Activated T-helper 1 cell treated with anti-CD3 and anti-CD28 coated beads, Interleukin-12 subunit alpha, Interleukin-12 subunit beta, Interleukin-2, Interleukin-4 antibody, amounts not matched to agents 30 ng/mL and 10 ng/mL and 1 ng/mL, durations not matched to agents 14 hours and 24 hours and 36 hours (primary cell): Measurements from ENCODE around the gene MAPK11. TPM values are rescaled to one million over a fixed set of nuclear protein-coding genes. Genes with fewer than 3 reads are reported as not detected.

Source experiments
- DNase-seq: peaks from one replicate; pipeline ENCODE4 v3.0.0; 2021; ENCODE audit warnings: low spot score
- H3K27ac Mint-ChIP-seq: one replicate; pipeline ENCODE4 v1.8.0; 2021; ENCODE audit warnings: mild to moderate bottlenecking, mixed read lengths
- H3K27me3 Mint-ChIP-seq: one replicate; pipeline ENCODE4 v1.8.0; 2022; ENCODE audit warnings: mild to moderate bottlenecking, moderate library complexity, mixed read lengths; ENCODE audit not compliant: insufficient read depth
- H3K36me3 Mint-ChIP-seq: one replicate; pipeline ENCODE4 v1.8.0; 2021; ENCODE audit warnings: low read depth, mixed read lengths
- H3K4me1 Mint-ChIP-seq: one replicate; pipeline ENCODE4 v1.8.0; 2021; ENCODE audit warnings: low read depth, mixed read lengths
- H3K4me3 Mint-ChIP-seq: one replicate; pipeline ENCODE4 v1.8.0; 2021; ENCODE audit warnings: mild to moderate bottlenecking, moderate library complexity, mixed read lengths
- H3K9me3 Mint-ChIP-seq: one replicate; pipeline ENCODE4 v1.8.0; 2021; ENCODE audit warnings: mixed read lengths
- intact Hi-C: fragments of 100-400 bp; cut with micrococcal nuclease; formaldehyde crosslinking; loops from one replicate; pipeline ENCODE4 v1.15.1; 2024
- total RNA-seq: library from RNA; stranded (reverse); gene quantifications from 2 replicates; pipeline ENCODE4 v1.2.3, GENCODE V29; 2022

The MAPK11 gene
- total RNA-seq, 1 donor from 2014 or later, result 28.9 TPM

DNA sequence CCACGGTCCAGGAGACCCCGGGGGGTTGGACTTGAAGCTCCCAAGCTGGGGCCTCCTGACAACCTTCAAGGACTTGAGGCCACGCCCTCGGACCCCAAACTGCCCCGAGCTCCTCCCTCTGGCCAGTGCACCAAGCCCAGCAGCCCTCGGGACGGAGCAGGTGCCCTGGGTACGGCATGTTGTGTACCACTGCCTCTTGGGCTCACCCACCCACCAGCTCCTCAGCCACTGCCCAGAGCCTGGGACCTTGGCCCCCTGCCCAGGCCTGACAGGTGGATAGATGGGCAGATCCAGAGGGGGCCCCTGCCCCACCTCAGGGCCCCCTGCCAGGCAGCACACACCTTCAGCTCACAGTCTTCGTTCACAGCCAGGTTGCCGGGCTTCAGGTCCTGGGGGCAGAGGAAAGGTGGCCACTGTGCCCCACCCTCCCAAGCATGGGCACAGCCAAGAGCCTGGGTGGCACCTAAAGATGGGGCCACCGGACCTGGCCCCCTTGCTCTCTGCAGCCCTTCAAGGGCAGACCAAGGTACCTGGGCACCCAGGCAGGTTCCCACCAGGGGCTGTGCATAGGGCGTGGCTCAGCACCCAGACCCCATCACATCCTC, 13.8 kb downstream of the MAPK11 start:
- Mint-ChIP-seq H3K9me3 (no peaks in the 10 kb centered on the region), H3K27ac (no peak overlapping the region), H3K4me1 (no peaks in the 10 kb centered on the region), H3K36me3 (no peaks in the 10 kb centered on the region), H3K4me3 (no peak overlapping the region), H3K27me3 (peaks cover 4% of the 10 kb centered on the region)
- intact Hi-C loops, result no loop called here
- DNase-seq, result no peak

DNA sequence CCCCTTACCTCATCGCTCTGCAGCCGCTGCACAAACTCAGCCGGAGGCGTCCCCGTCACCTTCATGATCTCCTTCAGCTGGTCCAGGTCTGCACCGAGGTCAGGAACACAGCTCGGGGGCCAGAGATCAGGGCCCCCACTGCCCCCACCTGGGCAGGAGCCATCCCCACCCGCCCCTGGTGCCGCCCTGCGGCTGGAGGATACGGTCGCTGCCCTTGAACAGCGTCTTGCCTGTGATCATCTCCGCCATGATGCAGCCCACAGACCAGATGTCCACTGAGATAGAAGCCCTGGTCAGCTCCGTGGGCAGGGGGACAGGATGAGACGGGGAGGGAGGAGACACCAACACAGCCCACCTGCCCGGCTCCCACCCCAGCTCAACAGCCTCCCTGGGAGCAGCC, 14.6 kb downstream of the MAPK11 start:
- Mint-ChIP-seq H3K27me3 (peaks cover 4% of the 10 kb centered on the region), H3K36me3 (peaks cover 1% of the 10 kb centered on the region), H3K27ac (no peak overlapping the region), H3K9me3 (no peaks in the 10 kb centered on the region), H3K4me1 (no peaks in the 10 kb centered on the region), H3K4me3 (no peak overlapping the region)
- no peak for DNase-seq
- intact Hi-C loops, result no loop called here

DNA sequence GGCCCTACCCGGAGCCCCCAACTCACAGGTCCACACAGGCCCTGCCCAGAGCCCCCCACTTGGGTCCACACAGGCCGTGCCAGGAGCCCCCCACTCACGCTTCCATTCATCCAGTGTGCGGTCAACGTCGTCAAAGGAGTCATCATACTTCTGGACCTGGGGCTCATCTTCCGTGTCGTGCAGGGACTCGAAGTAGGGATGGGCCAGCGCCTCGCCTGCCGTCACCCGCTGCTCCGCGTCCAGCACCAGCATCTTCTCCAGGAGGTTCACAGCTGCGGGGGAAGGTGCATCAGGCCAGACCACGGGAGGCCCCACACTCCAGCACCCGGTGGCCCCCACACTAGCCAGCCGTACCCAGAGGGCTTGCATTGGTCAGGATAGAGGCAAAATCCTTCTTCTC, 15.1 kb downstream of the MAPK11 start:
- Mint-ChIP-seq H3K36me3 (peaks cover 1% of the 10 kb centered on the region), H3K27me3 (peaks cover 4% of the 10 kb centered on the region), H3K27ac (no peak overlapping the region), H3K4me3 (no peak overlapping the region), H3K4me1 (no peaks in the 10 kb centered on the region), H3K9me3 (no peaks in the 10 kb centered on the region)
- DNase-seq, result no peak
- intact Hi-C loops, result no loop called here

DNA sequence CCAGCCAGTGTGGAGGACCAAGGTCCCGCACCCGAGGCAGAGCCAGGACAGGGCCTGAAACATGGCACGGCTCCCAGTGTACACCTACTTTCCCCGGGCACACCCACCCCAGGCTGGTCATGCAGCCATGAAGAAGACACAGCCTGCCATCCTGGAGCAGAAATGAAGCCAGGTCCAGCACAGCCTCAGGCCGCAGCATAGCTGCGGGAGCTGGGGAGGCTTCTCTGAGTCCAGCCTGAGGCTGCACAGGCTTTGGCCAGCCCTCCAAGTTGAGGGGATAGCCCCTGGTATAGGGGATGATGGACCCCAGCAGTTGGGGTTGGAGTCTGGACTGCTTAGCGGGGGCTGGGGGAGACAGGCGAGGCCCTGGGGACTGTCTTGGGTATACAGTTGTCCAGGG, 16.2 kb downstream of the MAPK11 start:
- Mint-ChIP-seq H3K4me1 (no peaks in the 10 kb centered on the region), H3K27me3 (no peaks in the 10 kb centered on the region), H3K27ac (no peak overlapping the region), H3K36me3 (peaks cover 1% of the 10 kb centered on the region), H3K4me3 (no peak overlapping the region), H3K9me3 (no peaks in the 10 kb centered on the region)
- intact Hi-C loops, result no loop called here
- no peak for DNase-seq

DNA sequence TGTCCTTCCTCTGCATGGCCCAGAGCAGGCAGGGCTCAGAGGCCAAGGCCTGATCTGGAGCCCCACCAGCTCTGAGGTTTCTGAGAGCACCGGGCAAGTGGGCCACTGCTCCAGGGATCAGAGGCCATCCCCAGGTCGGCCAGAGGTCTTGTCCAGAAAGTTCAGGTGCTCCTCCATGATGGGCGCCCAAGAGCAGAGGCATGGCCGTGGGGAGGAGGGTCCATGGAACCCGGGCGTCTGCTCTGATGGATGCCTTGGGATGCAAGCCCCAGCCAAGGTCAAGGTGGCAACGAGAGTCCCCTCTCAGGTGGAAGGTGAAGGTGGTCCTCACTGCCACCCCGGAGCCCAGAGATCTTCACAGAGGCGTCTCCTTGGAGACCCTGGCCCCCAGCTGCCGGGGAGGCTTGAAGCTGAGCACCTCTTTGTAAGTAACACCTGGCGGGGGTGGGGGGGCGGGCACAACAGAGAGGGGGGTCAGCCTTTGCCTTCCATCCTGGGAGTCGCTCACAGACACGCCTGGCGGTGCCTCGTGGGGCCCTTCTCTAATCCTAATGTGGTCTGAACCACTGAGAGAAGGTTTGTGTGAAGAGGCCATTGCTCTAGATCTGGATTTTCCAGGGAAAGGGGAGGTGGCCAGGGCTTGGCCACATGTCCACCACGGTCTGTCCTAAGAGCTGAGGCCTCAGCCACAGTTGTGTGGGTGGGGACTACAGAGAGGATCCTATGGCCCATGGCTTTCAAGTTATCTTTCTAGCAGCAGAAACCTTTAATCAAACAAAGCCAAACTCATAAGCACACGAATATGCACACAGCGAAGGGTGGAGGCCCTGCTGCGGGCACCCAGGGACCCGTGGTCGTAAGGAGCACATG, 16.9 kb downstream of the MAPK11 start:
- Mint-ChIP-seq H3K9me3 (no peaks in the 10 kb centered on the region), H3K27ac (no peak overlapping the region), H3K27me3 (no peaks in the 10 kb centered on the region), H3K4me3 (no peak overlapping the region), H3K4me1 (no peaks in the 10 kb centered on the region), H3K36me3 (peaks cover 1% of the 10 kb centered on the region)
- no peak for DNase-seq
- intact Hi-C loops, result no loop called here

DNA sequence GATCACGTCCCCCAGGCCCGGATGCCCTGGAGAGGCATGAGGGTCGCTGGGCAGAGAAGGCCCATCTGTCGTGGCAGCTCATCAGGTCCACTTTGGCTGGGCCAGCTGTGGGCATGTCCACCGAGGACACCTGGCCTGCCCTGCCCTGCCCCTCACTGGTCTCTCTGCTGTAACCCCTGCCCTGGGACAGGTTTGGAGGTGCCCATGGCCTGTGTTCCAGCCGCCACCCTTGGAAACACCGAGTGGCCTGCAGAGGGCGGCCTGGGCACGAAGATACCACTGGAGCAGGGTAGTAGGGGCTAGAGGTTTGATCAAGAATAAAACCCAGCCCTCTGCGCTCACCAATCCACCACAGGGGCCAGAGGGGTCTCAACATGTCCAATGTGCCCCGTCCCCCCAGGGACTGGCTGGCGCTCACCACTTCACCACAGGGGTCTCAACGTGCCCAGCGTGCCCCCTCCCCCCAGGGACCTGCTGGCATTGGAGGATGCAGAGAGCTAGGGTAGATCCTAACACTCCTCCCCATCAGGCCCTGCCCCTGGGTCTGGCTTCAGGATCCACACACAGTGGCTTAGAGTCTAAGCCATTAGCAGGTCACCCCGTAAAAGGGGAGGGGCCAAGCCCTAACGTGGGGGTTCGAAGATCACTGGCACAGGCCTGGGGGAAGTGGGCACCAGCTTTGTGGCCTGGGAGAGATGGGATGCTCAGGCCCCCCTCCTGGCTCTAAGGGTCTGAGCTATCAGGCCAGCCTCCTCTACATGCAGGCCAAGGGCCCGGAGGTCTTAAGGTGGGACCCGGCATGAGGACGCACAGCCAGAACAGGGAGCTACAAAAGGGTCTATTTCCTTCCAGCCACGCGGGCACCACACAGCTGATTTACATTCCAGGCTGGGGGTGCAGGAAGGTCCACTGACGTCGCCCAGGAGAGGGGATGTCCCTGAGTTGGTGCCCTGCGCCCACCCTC, 17.8 kb downstream of the MAPK11 start:
- Mint-ChIP-seq H3K9me3 (no peaks in the 10 kb centered on the region), H3K36me3 (peaks cover 5% of the 10 kb centered on the region), H3K4me1 (peaks cover under 1% of the 10 kb centered on the region), H3K27ac (no peak overlapping the region), H3K4me3 (no peak overlapping the region), H3K27me3 (no peaks in the 10 kb centered on the region)
- peak; percentile 54 for DNase-seq
- intact Hi-C loops, result no loop called here

DNA sequence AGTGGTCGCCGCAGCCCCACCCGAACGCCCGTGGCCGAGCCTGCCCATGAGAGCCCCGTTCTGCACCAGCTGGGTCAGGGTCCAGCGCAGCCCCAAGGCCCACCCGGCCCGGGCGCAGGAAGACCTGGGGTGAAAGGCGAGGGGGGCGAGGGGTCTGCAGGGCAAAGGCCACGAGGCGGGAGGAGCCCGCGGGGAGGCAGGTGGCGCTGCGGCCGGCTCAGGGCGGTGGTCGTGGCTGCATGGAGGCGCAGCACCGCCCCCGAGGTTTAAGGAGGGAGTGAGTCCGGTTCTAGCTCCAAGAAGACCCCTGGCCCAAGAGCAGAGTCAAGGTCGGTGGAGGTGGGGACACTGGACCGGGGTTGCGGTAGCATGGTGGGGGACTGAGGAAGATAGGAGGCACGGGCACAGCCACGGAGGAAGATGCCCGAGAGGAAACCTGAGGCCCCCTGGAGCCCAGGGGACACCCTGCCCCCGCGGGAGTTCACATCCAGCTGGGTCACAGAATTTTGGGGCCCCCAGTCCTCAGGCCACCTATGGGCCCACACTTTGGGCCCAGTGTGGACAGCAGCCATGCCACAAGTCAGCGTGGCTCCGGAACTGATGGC, 18.6 kb downstream of the MAPK11 start:
- intact Hi-C loops, result loop anchor here (1.0 to 2.0 kb wide), 2 partner anchors 19 to 369 kb away; partner anchors contain the start of gene MAPK11
- H3K9me3 Mint-ChIP-seq, result no peaks in the 10 kb centered on the region
- no peak for DNase-seq
- H3K27me3 Mint-ChIP-seq, result no peaks in the 10 kb centered on the region
- peaks cover 5% of the 10 kb centered on the region for H3K4me1 Mint-ChIP-seq
- H3K36me3 Mint-ChIP-seq, result peaks cover 7% of the 10 kb centered on the region
- H3K4me3 Mint-ChIP-seq, result peak overlapping the region; percentile 26
- H3K27ac Mint-ChIP-seq, result no peak overlapping the region

DNA sequence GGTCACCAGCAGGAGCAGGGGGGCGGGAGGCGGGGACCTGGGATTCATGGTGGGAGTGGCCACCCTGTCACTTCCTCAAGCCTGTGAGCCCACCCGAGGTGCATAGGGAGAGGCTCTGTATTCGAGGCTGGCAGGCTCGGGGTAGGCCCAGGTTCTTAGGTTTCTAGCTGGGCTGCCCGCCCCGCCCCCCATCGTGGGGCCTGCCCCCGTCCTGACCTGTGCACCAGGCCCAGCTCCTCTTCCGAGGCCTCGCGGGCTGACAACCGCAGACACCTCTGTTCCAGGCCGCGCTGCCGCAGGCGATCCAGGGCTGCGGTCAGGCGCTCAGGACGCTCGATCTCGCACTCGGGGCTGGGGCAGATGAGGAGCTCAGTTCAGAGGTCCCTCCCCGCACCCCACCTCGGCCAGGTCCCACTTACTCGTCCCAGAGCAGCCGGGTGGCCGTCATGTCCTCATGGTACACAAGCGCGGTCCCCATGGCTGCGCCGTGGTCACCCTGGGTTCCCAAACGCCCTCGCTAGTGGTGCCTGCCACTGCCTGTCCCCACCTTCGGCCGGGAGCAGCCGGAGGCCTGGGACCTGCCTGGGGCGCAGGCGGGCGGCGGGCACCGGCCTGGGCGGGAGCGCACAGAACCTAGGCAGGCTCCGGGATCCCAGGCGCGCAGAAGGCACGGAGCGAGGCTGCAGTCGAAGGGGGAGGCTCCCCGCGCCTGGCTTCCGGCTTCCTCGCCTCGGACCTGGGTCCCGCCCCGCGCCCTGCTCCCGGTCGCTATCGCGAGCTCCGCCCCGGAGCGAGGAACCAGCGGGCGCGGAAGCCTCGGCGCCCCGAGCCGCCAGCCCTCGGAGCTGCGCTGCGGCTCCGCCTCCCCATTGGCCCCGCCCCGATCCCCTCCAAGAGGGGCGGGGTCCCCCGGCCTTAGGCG, 19.4 kb downstream of the MAPK11 start, which contains the start of gene HDAC10:
Gene HDAC10, minus strand, starts transcription at position 711 of the 922 bp plus-strand sequence. Its CDS starts 233 bp downstream, at position 478.
- peaks cover 7% of the 10 kb centered on the region for H3K36me3 Mint-ChIP-seq

DNA sequence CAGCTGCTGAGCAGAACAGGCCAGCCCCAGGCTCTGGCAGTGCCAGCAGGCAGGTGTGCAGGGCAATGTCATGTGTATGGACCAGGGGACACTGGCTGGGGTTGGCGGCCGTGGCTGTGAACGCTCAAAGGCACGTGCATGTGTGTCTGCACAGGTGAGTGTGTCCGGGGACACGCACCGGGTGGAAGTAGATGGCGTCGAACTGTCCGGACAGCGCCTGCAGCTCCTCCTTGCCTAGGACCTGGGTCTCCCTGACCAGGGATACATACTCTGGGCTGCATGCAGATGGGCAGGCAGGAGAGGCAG, 20.0 kb downstream of the MAPK11 start:
- no peak for DNase-seq
- Mint-ChIP-seq H3K27ac (peak overlapping the region; percentile 67), H3K4me1 (peaks cover 5% of the 10 kb centered on the region), H3K27me3 (no peaks in the 10 kb centered on the region), H3K36me3 (peaks cover 7% of the 10 kb centered on the region), H3K4me3 (peak overlapping the region; percentile 85), H3K9me3 (no peaks in the 10 kb centered on the region)
- intact Hi-C loops, result loop anchor here (2.0 kb wide), 1 partner anchor 371 kb away; no protein-coding TSS in a partner anchor

More for the DNA sequence above, 19.4 kb downstream of the MAPK11 start, which contains the start of gene HDAC10:
- H3K27ac Mint-ChIP-seq, result peak within 1 kb of the TSS; percentile 83
- intact Hi-C loops, result loop anchor here (1.0 to 2.0 kb wide), 2 partner anchors 19 to 370 kb away; partner anchors contain the start of gene MAPK11
- H3K9me3 Mint-ChIP-seq, result no peaks in the 10 kb centered on the region
- DNase-seq, result peak; percentile 84
- H3K4me1 Mint-ChIP-seq, result peaks cover 5% of the 10 kb centered on the region
- peak within 1 kb of the TSS; percentile 85 for H3K4me3 Mint-ChIP-seq
- H3K27me3 Mint-ChIP-seq, result no peaks in the 10 kb centered on the region

DNA sequence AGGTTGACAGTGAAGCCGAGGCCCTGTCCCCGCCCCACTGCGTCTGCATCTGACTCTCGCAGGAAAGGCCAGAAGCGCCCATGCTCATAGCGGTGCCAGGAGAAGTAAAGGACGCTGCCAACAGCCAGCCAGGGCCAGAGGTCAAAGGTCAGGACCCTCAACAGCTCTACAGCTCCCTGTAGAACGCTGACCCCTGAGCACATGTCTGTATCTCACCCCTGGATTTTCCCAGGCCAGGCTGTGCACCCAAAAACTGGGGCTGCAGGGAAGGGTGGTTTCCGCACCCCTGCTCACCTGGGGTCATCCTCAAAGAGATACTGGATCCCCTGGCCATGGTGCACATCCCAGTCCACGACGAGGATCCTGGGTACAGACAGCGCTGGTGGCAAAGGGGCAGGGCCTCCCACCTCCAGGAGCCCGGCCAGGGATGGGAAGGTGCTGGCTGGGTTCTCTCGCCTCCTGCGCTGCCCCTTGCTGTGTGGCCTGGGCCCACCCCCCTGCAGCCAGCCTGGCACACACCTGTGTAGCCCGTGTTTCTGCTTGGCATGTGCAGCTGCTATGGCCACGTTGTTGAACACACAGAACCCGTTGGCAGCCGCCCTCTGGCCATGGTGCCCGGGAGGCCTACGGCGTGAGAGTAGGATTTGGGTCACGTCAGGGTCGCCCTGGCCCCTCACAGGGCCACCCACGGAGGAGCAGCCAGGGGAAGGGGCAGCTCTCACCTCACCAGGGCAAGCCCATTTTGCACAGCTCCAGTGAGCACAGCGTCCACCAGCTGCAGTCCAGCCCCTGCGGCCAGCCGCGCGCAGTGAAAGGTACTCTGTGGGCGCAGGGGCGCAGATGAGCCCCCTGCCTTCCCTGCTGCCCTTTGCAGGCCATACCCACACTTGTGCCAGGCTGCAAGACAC, 20.6 kb downstream of the MAPK11 start:
- intact Hi-C loops, result loop anchor here (2.0 to 10.0 kb wide), 2 partner anchors 225 to 371 kb away; partner anchors contain the start of gene SBF1
- peaks cover 2% of the 10 kb centered on the region for H3K27me3 Mint-ChIP-seq

More for the DNA sequence above, 20.6 kb downstream of the MAPK11 start:
- no peak for DNase-seq
- Mint-ChIP-seq H3K9me3 (no peaks in the 10 kb centered on the region), H3K36me3 (peaks cover 10% of the 10 kb centered on the region), H3K4me1 (peaks cover 9% of the 10 kb centered on the region), H3K4me3 (peak overlapping the region; percentile 85), H3K27ac (no peak overlapping the region)
